Subcutaneous abdominal adipose tissue (tissue), 5 donors: Measurements from ENCODE around the gene WDR54.
A peak's percentile ranks its signal among the peaks of the same experiment; 100 is the strongest.
"Not testable (repeated sequence)": the region's sequence is repeated elsewhere in the genome, so short reads cannot be mapped to it uniquely, and the experiment has no call there.

Source experiments
- H3K27ac ChIP-seq: one replicate; pipeline ENCODE4 v1.7.0; 2013; ENCODE audit warnings: low read depth, mild to moderate bottlenecking, inconsistent platforms, low read length, moderate library complexity
- H3K27me3 ChIP-seq, 5 donors: one replicate each; pipeline ENCODE4 v1.7.0; 2013; ENCODE audit warnings: low read length in 5 of 5, inconsistent platforms in 1 of 5; ENCODE audit not compliant: control insufficient read depth in 5 of 5, insufficient read depth in 4 of 5
- H3K36me3 ChIP-seq, 5 donors: one replicate each; pipeline ENCODE4 v1.7.0; 2013; ENCODE audit warnings: low read length in 5 of 5; ENCODE audit not compliant: control insufficient read depth in 5 of 5, insufficient read depth in 5 of 5
- H3K4me1 ChIP-seq, 5 donors: one replicate each; pipeline ENCODE4 v1.7.0; 2013; ENCODE audit warnings: low read length in 5 of 5, mild to moderate bottlenecking in 3 of 5, moderate library complexity in 1 of 5; ENCODE audit not compliant: control insufficient read depth in 5 of 5, insufficient read depth in 5 of 5
- H3K4me3 ChIP-seq, 5 donors: one replicate each; pipeline ENCODE4 v1.7.0; 2013; ENCODE audit warnings: low read length in 5 of 5, low read depth in 1 of 5
- H3K9ac ChIP-seq, 5 donors: one replicate each; pipeline ENCODE4 v1.7.0; 2013; ENCODE audit warnings: low read length in 5 of 5, mild to moderate bottlenecking in 4 of 5, moderate library complexity in 3 of 5
- H3K9me3 ChIP-seq, 5 donors: one replicate each; pipeline ENCODE4 v1.7.0; 2013; ENCODE audit warnings: low read length in 5 of 5; ENCODE audit not compliant: control insufficient read depth in 5 of 5
- donor health status: healthy.
- donor health status: healthy.
- donor health status: healthy.
- donor health status: healthy.
- donor health status: healthy.

WDR54 gene

DNA sequence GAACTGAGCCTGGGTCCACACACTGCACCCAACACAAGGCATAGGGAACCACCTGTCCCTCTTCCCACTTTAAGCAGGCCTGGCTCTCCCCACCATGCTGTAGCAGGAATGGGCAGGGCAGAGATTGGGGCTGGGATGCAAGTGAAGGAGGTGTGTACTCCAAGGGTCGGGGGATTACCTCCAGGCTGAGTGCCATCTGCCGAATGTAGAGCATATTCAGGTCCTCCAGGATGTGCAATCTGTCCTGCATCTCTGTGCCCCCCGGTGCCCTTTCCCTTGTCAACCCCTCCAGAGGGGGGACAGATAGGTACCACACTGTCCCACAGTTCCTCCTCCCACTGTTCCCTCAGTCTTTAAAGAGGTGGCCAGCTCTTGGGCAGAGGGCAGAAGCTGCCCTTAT lies 17.8 kb downstream of the WDR54 start:
- Histone ChIP-seq H3K4me1 (peaks cover 3 to 45% (median 42%) of the 10 kb centered on the region in 5 donors), H3K27me3 (peaks cover 0 to 5% (median 0%) of the 10 kb centered on the region in 5 donors), H3K9ac (peak overlapping the region; percentile 5 to 78 (median 60)), H3K9me3 (no peaks in the 10 kb centered on the region), H3K4me3 (peak overlapping the region; percentile 70 to 84 (median 74)), H3K36me3 (no peaks in the 10 kb centered on the region), H3K27ac (peak overlapping the region; percentile 41)

- Histone ChIP-seq H3K9ac (peak overlapping the region; percentile 5 to 78 (median 60)), H3K27me3 (peaks cover 0 to 5% (median 0%) of the 10 kb centered on the region in 5 donors), H3K4me1 (peaks cover 3 to 47% (median 42%) of the 10 kb centered on the region in 5 donors), H3K36me3 (no peaks in the 10 kb centered on the region), H3K4me3 (peak overlapping the region; percentile 70 to 84 (median 74)), H3K27ac (peak overlapping the region; percentile 41), H3K9me3 (no peaks in the 10 kb centered on the region)
Measured at GRCh38 chr2:74439803-74440377, 18.4 kb downstream of the WDR54 start.

DNA sequence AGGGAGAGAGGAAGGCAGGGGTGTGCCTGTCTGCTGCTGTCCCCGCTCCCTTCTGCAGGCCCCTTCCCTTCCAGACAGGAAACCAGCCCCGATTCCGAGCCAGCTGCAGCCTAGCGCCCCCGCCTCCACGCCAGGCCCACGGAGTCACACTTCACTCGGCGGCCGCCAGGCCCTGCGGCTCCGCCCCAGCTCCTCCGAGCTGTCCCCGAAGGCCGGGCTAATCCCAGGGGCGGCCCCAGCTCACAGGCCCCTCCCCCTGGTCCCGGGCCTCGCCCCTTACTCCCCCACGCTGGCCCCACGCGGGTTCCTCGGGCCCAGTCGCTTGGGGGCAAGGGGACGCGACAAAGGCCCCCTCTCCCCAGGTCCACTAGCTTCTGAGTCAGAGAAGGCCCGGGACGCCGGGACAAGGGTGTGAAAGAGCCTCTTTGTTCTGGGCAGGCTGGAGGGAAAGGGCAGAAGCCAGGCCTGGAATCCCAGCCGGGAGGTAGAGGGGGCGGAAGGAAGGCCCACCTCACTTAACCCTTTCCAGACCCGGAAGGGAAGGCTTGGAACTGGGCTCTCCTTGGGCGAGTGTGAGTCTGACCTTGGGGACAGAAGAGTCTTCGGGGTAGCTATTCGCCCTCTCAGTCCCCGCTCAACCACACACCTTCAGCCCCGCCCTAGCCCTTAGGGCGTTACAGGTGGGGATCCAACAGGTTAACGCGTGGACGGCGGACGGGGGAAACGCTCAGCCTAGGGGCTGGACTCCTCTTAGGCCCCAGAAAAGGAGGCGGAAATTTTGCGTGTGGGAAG lies 19.0 kb downstream of the WDR54 start:
- Histone ChIP-seq H3K4me3 (peak overlapping the region; percentile 70 to 84 (median 74)), H3K27ac (peak overlapping the region; percentile 41), H3K9ac (peak overlapping the region; percentile 38 to 78 (median 73)), H3K36me3 (no peaks in the 10 kb centered on the region), H3K9me3 (no peaks in the 10 kb centered on the region), H3K4me1 (peaks cover 3 to 47% (median 42%) of the 10 kb centered on the region in 5 donors), H3K27me3 (peaks cover 0 to 5% (median 0%) of the 10 kb centered on the region in 5 donors)

- H3K4me1 ChIP-seq: peaks cover 3 to 47% (median 42%) of the 10 kb centered on the region in 5 donors
- H3K36me3 ChIP-seq: no peaks in the 10 kb centered on the region
- peak overlapping the region in 4 of 5 donors; percentile 60 to 78 (median 76) for H3K9ac ChIP-seq
- peak overlapping the region; percentile 68 to 84 (median 74) for H3K4me3 ChIP-seq
- H3K27ac ChIP-seq: peak overlapping the region; percentile 41
- no peaks in the 10 kb centered on the region for H3K9me3 ChIP-seq
- H3K27me3 ChIP-seq: peaks cover 0 to 5% (median 0%) of the 10 kb centered on the region in 5 donors
Measured at GRCh38 chr2:74441170-74441689, 19.7 kb downstream of the WDR54 start.

- Histone ChIP-seq H3K27ac (peak within 1 kb of the TSS; percentile 41), H3K4me1 (peaks cover 3 to 45% (median 40%) of the 10 kb centered on the region in 5 donors), H3K4me3 (peak within 1 kb of the TSS; percentile 68 to 84 (median 74)), H3K36me3 (no peaks in the 10 kb centered on the region), H3K27me3 (peaks cover 0 to 5% (median 0%) of the 10 kb centered on the region in 5 donors), H3K9ac (peak within 1 kb of the TSS; percentile 38 to 78 (median 73)), H3K9me3 (no peaks in the 10 kb centered on the region)
Measured at GRCh38 chr2:74441690-74442482, 20.4 kb downstream of the WDR54 start, which contains the start of gene RTKN. TSS of gene RTKN (minus strand) at chr2:74441937. CDS start at chr2:74441816, 121 bp downstream.

GRCh38 chr2:74442483-74443297 lies 21.2 kb downstream of the WDR54 start:
- H3K4me3 ChIP-seq: peak overlapping the region in 4 of 5 donors; percentile 58 to 74 (median 67)
- peaks cover 3 to 38% (median 37%) of the 10 kb centered on the region in 5 donors for H3K4me1 ChIP-seq
- not testable (repeated sequence) for H3K27ac ChIP-seq, H3K9me3 ChIP-seq, H3K36me3 ChIP-seq, H3K27me3 ChIP-seq
- H3K9ac ChIP-seq: peak overlapping the region in 1 of 5 donors; percentile 73

DNA sequence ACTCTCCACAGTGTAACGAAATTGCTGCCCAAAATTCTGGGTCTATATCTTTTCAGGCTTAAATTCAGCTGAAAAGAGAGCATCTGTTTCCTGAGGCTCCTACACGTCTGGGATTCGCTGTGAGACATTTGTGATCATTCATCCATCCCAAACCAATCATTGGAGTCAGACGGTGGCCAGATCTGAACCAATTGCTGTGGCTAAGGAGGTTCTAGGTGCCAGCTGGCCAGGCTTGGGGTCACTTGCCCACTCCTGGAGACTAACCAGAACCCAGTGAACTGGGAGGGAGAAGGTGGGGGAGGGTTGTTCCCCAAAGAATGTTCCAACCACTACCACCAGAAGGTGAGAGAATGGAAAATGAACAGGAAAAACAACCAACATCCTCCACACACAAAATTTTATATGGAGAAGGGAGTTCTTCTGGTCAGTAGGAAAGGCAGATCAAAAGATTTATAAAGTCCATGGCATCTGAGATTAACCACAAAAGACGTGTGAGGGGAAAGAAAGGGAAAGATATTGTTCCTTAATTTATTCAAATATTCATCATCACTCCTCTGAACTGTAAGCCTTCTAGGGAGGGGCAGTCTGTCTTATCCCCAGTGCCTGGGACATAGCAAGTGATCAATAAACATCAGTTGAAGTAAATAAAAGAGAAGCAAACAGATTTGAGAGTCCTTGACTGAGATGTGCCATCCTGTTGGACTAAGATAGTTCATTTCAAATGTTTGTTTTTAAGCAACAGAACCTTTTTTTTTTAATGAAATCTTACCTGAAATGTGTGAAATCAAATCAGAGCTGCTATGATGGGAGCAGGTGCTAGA lies 23.2 kb downstream of the WDR54 start:
- no peak overlapping the region for H3K9ac ChIP-seq
- no peaks in the 10 kb centered on the region for H3K9me3 ChIP-seq
- peaks cover 0 to 5% (median 0%) of the 10 kb centered on the region in 5 donors for H3K27me3 ChIP-seq
- H3K36me3 ChIP-seq: no peaks in the 10 kb centered on the region
- peaks cover under 1 to 32% (median 29%) of the 10 kb centered on the region in 5 donors for H3K4me1 ChIP-seq
- H3K4me3 ChIP-seq: no peak overlapping the region
- H3K27ac ChIP-seq: no peak overlapping the region

DNA sequence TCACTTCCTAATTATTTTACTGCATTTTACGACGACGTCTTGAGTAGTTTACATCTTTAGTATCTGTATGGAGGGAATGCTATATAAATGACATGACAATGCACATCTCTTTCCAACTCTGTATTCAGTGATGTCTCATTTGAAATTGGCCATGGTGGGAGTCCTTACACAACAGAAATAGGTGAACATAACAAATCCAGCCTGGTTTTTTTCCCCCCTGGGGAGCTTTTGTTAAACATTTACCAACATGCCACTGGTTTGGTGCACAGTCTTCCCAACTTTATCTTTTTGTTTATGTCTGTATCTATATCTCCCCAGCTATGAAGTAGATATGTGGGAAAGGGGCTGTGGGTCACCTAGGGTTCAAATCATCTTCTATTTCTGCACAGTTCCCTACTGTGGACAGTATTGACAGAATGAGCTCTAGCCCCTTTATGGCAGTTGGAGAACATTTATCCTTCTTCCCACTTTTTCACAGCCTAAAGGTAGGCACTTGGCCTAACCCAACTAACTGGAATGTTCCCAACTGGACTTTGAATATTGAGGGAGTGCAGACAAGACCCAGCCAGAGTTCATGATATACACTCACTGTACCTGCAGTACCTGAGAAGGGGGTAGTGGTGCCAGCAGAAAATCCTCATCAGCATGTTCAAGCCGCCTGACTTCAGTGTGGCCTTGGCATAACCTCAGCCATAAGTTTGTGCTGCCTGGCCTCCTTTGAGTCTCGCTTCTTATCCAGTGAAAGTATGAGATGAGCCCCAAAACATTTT lies 25.9 kb downstream of the WDR54 start:
- H3K27me3 ChIP-seq: no peaks in the 10 kb centered on the region
- no peak overlapping the region for H3K27ac ChIP-seq
- H3K4me3 ChIP-seq: no peak overlapping the region

More for the DNA sequence above, 25.9 kb downstream of the WDR54 start:
- H3K36me3 ChIP-seq: no peaks in the 10 kb centered on the region
- peaks cover 0 to 7% (median 3%) of the 10 kb centered on the region in 5 donors for H3K4me1 ChIP-seq
- no peak overlapping the region for H3K9ac ChIP-seq
- no peaks in the 10 kb centered on the region for H3K9me3 ChIP-seq
